CD14-positive monocyte (primary cell): ENCODE results near the gene MGAT5. TPM values are rescaled to one million over a fixed set of nuclear protein-coding genes. Genes with fewer than 3 reads are reported as not detected.

Experiments used
- DNase-seq, 3 donors: peaks; one replicate each; pipeline ENCODE4 v3.0.0-alpha.2; 2011 to 2022
- H2AFZ ChIP-seq: 2 replicates; pipeline ENCODE4 v1.6.0; 2012; ENCODE audit warnings: mild to moderate bottlenecking, low read depth, low read length, inconsistent platforms; ENCODE audit not compliant: insufficient read depth, poor library complexity, severe bottlenecking
- H3K27ac ChIP-seq, 2 donors: 1 replicate in 1 of 2; 2 replicates in 1 of 2; pipeline ENCODE4 v1.5.1; 2012 to 2013; ENCODE audit warnings: low read length in 2 of 2, control low read depth in 1 of 2, inconsistent platforms in 1 of 2, low read depth in 1 of 2, mild to moderate bottlenecking in 1 of 2
- H3K27me3 ChIP-seq, 2 donors: one replicate each; pipeline versions ENCODE4 v1.6.0 to v1.6.1; 2011 to 2013; ENCODE audit warnings: low read length in 2 of 2; ENCODE audit not compliant: control insufficient read depth in 2 of 2, insufficient read depth in 2 of 2
- H3K36me3 ChIP-seq, 2 donors: replicated peaks in 1 of 2; 1 replicate in 1 of 2; 2 replicates in 1 of 2; pipeline versions ENCODE4 v1.5.1 to v1.6.1; 2012 to 2013; ENCODE audit warnings: low read length in 2 of 2, control low read depth in 1 of 2, inconsistent platforms in 1 of 2, mild to moderate bottlenecking in 1 of 2; ENCODE audit not compliant: insufficient read depth in 2 of 2, control insufficient read depth in 1 of 2
- H3K4me1 ChIP-seq, 2 donors: 1 replicate in 1 of 2; 2 replicates in 1 of 2; pipeline versions ENCODE4 v1.5.1 to v1.6.1; 2012 to 2013; ENCODE audit warnings: low read length in 2 of 2, control low read depth in 1 of 2, inconsistent platforms in 1 of 2, mild to moderate bottlenecking in 1 of 2, moderate library complexity in 1 of 2; ENCODE audit not compliant: insufficient read depth in 2 of 2, control insufficient read depth in 1 of 2
- H3K4me2 ChIP-seq: replicated peaks from 2 replicates; pipeline ENCODE3; 2012; ENCODE audit warnings: low read length, moderate library complexity, mild to moderate bottlenecking; ENCODE audit not compliant: poor library complexity, severe bottlenecking; ENCODE audit errors: extremely low read depth
- H3K4me3 ChIP-seq, 3 experiments: fragments of 200-600 bp in 1 of 3; sonication (generic) in 1 of 3; replicated peaks in 1 of 3; 1 replicate in 2 of 3; 2 replicates in 1 of 3; pipeline ENCODE4 v1.5.1; 2011 to 2013; ENCODE audit warnings: low read length in 3 of 3, mild to moderate bottlenecking in 3 of 3, control low read depth in 2 of 3, low read depth in 2 of 3, inconsistent platforms in 1 of 3, moderate library complexity in 1 of 3
- H3K79me2 ChIP-seq: 2 replicates; pipeline ENCODE4 v1.6.0; 2012; ENCODE audit warnings: mild to moderate bottlenecking, control low read depth, inconsistent platforms, low read length, moderate library complexity; ENCODE audit not compliant: insufficient read depth
- H3K9ac ChIP-seq: 2 replicates; pipeline ENCODE4 v1.6.0; 2017; ENCODE audit warnings: low read length, mild to moderate bottlenecking; ENCODE audit not compliant: insufficient read depth, poor library complexity, severe bottlenecking
- H3K9me3 ChIP-seq, 2 donors: replicated peaks in 1 of 2; 1 replicate in 1 of 2; 2 replicates in 1 of 2; pipeline versions ENCODE4 v1.5.1 to v1.6.1; 2012 to 2013; ENCODE audit warnings: low read length in 2 of 2, control low read depth in 1 of 2; ENCODE audit not compliant: control insufficient read depth in 1 of 2, insufficient read depth in 1 of 2
- H4K20me1 ChIP-seq: 2 replicates; pipeline ENCODE4 v1.6.0; 2012; ENCODE audit warnings: mild to moderate bottlenecking, low read length, control low read depth, moderate library complexity; ENCODE audit not compliant: insufficient read depth
- H3K27ac Mint-ChIP-seq, 7 donors: one replicate each; pipeline ENCODE4 v1.8.0; 2020; ENCODE audit warnings: mild to moderate bottlenecking in 7 of 7, mixed read lengths in 7 of 7, moderate library complexity in 6 of 7, inconsistent platforms in 2 of 7
- H3K27me3 Mint-ChIP-seq, 3 donors: one replicate each; pipeline ENCODE4 v1.8.0; 2021 to 2022; ENCODE audit warnings: low read depth in 3 of 3, mild to moderate bottlenecking in 3 of 3, mixed read lengths in 3 of 3, moderate library complexity in 3 of 3, inconsistent platforms in 1 of 3
- H3K36me3 Mint-ChIP-seq, 2 donors: one replicate each; pipeline ENCODE4 v1.8.0; 2020; ENCODE audit warnings: mixed read lengths in 2 of 2, inconsistent platforms in 1 of 2, mild to moderate bottlenecking in 1 of 2
- H3K4me1 Mint-ChIP-seq: one replicate; pipeline ENCODE4 v1.8.0; 2020; ENCODE audit warnings: mild to moderate bottlenecking, mixed read lengths
- H3K4me3 Mint-ChIP-seq, 2 donors: one replicate each; pipeline ENCODE4 v1.8.0; 2020; ENCODE audit warnings: mild to moderate bottlenecking in 2 of 2, mixed read lengths in 2 of 2, moderate library complexity in 1 of 2
- H3K9me3 Mint-ChIP-seq, 7 donors: one replicate each; pipeline ENCODE4 v1.8.0; 2020 to 2022; ENCODE audit warnings: mixed read lengths in 7 of 7, mild to moderate bottlenecking in 6 of 7, moderate library complexity in 6 of 7, inconsistent platforms in 2 of 7
- CTCF ChIP-seq: fragments of 200-600 bp; IDR thresholded peaks from one replicate; pipeline ENCODE4 v1.8.0; 2022; ENCODE audit warnings: antibody characterized with exemption, mild to moderate bottlenecking
- WGBS: methylation state at CpG from one replicate; pipeline ENCODE4 v1.1.5; 2013; ENCODE audit warnings: missing lambda C conversion rate; ENCODE audit not compliant: insufficient coverage; 5-methylcytosine and 5-hydroxymethylcytosine counted together
- intact Hi-C, 2 donors: fragments of 100-400 bp; cut with micrococcal nuclease; formaldehyde crosslinking; loops; one replicate each; pipeline versions ENCODE4 v1.15.0 to v1.15.1; 2023
- polyA plus RNA-seq, 3 donors: library from polyadenylated mRNA; depleted of rRNA in 1 of 3; unstranded in 2 of 3; stranded (reverse) in 1 of 3; fragments of 300-500 nt in 2 of 3; fragments of >200 nt in 1 of 3; fragmentation: Illumina TruSeq in 2 of 3; gene quantifications; 1 replicate in 2 of 3; 2 replicates in 1 of 3; pipeline ENCODE4 v1.2.3, GENCODE V29; 2012 to 2021

The MGAT5 gene
- polyA plus RNA-seq, 3 donors: 1.9 to 6.6 (median 2.4) TPM

DNA sequence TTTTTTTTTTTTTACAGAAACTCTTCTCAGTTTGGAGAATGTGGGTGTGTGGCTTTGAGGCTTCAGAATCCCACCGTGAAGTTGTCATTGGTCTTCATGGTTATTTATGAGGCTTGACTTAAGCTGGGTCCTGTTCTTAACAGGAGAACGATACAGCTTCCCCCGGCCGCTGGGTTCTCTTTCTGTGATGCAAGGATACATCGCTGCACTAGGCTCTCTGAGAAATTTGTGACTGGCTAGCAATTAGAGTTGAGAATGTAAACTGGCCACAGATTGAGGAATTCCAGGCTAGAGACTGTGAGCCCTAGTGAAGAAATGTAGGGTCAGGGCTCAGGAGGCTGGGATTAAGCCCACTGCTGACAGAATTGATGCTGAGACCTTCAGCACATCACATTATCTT is 29.8 kb downstream of the MGAT5 start:
- Histone ChIP-seq H4K20me1 (no peaks in the 10 kb centered on the region), H3K4me1 (no peaks in the 10 kb centered on the region), H2AFZ (no peak overlapping the region), H3K36me3 (peaks cover 0 to 14% of the 10 kb centered on the region in 2 donors), H3K79me2 (no peaks in the 10 kb centered on the region), H3K9ac (no peak overlapping the region), H3K4me2 (no peak overlapping the region), H3K4me3 (no peak overlapping the region), H3K27me3 (no peaks in the 10 kb centered on the region), H3K27ac (no peak overlapping the region), H3K9me3 (no peaks in the 10 kb centered on the region)
- Mint-ChIP-seq H3K27ac (no peak overlapping the region), H3K9me3 (no peaks in the 10 kb centered on the region), H3K4me1 (peaks cover 10% of the 10 kb centered on the region), H3K36me3 (peaks cover 8 to 16% of the 10 kb centered on the region in 2 donors), H3K4me3 (no peak overlapping the region), H3K27me3 (no peaks in the 10 kb centered on the region)
- no peak for TF ChIP-seq CTCF
- no peak for DNase-seq
- intact Hi-C loops: no loop called here
- 61% methylated on average over 5 of the region's 5 CpGs for WGBS

- Histone ChIP-seq H3K4me1 (no peaks in the 10 kb centered on the region), H2AFZ (no peak overlapping the region), H3K36me3 (peaks cover 0 to 9% of the 10 kb centered on the region in 2 donors), H3K79me2 (no peaks in the 10 kb centered on the region), H3K27me3 (no peaks in the 10 kb centered on the region), H3K4me2 (no peak overlapping the region), H4K20me1 (no peaks in the 10 kb centered on the region), H3K9me3 (no peaks in the 10 kb centered on the region), H3K27ac (no peak overlapping the region), H3K9ac (no peak overlapping the region), H3K4me3 (no peak overlapping the region)
- Mint-ChIP-seq H3K4me3 (no peak overlapping the region), H3K9me3 (no peaks in the 10 kb centered on the region), H3K4me1 (peaks cover 10% of the 10 kb centered on the region), H3K36me3 (peaks cover 5 to 12% of the 10 kb centered on the region in 2 donors), H3K27ac (no peak overlapping the region), H3K27me3 (no peaks in the 10 kb centered on the region)
- no peak for TF ChIP-seq CTCF
- no peak for DNase-seq
- intact Hi-C loops: no loop called here
- WGBS: no CpG with 5 or more reads among the region's 1 CpG
Measured at GRCh38 chr2:134284119-134284670, 30.3 kb downstream of the MGAT5 start.
